Kidney (tissue), 14 donors: Measurements from ENCODE around the gene PDIK1L. TPM values are rescaled to one million over a fixed set of nuclear protein-coding genes. Genes with fewer than 3 reads are reported as not detected.

Experiments
- DNase-seq, 5 donors: peaks; one replicate each; pipeline ENCODE4 v3.0.0-alpha.2; 2013 to 2020
- FAIRE-seq: peaks from 2 replicates; lab custom pipeline; 2012; peaks lifted over from hg19 to GRCh38; lab: Jason Lieb, UNC
- H3K27ac ChIP-seq, 2 donors: one replicate each; pipeline ENCODE4 v1.7.0; 2013; ENCODE audit warnings: low read depth in 2 of 2, low read length in 2 of 2, inconsistent platforms in 1 of 2
- H3K27me3 ChIP-seq: one replicate; pipeline ENCODE4 v1.7.1; 2013; ENCODE audit warnings: low read length, inconsistent platforms; ENCODE audit not compliant: control insufficient read depth, insufficient read depth
- H3K36me3 ChIP-seq, 3 donors: one replicate each; pipeline versions ENCODE4 v1.7.0 to v1.7.1; 2013; ENCODE audit warnings: low read length in 3 of 3, control low read depth in 1 of 3, inconsistent platforms in 1 of 3; ENCODE audit not compliant: insufficient read depth in 3 of 3, control insufficient read depth in 2 of 3
- H3K4me1 ChIP-seq, 3 donors: one replicate each; pipeline versions ENCODE4 v1.7.0 to v1.7.1; 2013; ENCODE audit warnings: low read length in 3 of 3, inconsistent platforms in 1 of 3, low read depth in 1 of 3; ENCODE audit not compliant: control insufficient read depth in 2 of 3, insufficient read depth in 2 of 3
- H3K4me3 ChIP-seq, 3 donors: one replicate each; pipeline versions ENCODE4 v1.7.0 to v1.8.1; 2013; ENCODE audit warnings: low read length in 3 of 3, control low read depth in 1 of 3, inconsistent platforms in 1 of 3
- H3K9ac ChIP-seq, 3 donors: one replicate each; pipeline versions ENCODE4 v1.7.0 to v1.7.1; 2013; ENCODE audit warnings: low read length in 3 of 3, control low read depth in 1 of 3, inconsistent platforms in 1 of 3
- H3K9me3 ChIP-seq, 3 donors: one replicate each; pipeline versions ENCODE4 v1.7.0 to v1.7.1; 2013; ENCODE audit warnings: low read length in 3 of 3, control low read depth in 1 of 3, inconsistent platforms in 1 of 3; ENCODE audit not compliant: control insufficient read depth in 2 of 3, insufficient read depth in 1 of 3
- CTCF ChIP-seq: IDR thresholded peaks from 3 replicates; pipeline ENCODE4 v1.5.1; 2012; ENCODE audit warnings: mild to moderate bottlenecking, moderate library complexity, borderline replicate concordance; ENCODE audit not compliant: insufficient read depth; ENCODE audit errors: extremely low read depth
- intact Hi-C: fragments of 100-400 bp; cut with DNase I; formaldehyde crosslinking; loops from one replicate; pipeline ENCODE4 v1.11.1; 2022
- polyA plus RNA-seq: library from polyadenylated mRNA; stranded (reverse); fragments of 350-450 nt; fragmentation: Illumina TruSeq; extraction: RNeasy Lipid Tissue Mini Kit (QIAGEN cat#74804); gene quantifications from one replicate; pipeline ENCODE4 v1.2.3, GENCODE V29; 2014; ENCODE audit warnings: low read depth, low replicate concordance; ENCODE audit not compliant: insufficient read depth
- total RNA-seq: library from RNA; stranded (reverse); fragmentation: NEBNext Ultra II Directional; extraction: Animal tissue kit (Norgen Biotek cat#: 25700); gene quantifications from one replicate; pipeline ENCODE4 v1.2.1, GENCODE V29; 2021
- donor health status: control.
- donor health status: control.
- donor health status: control.
- donor health status: control.
- donor health status: control.
- donor health status: DM: yes; HTN: yes; CAD: no.
- donor health status: Normal renal cell carcinoma (clear cell type).

PDIK1L gene
- total and polyA plus RNA-seq, 2 donors from 2014 or later = 3.7 to 13.9 TPM

- no peak for TF ChIP-seq CTCF
- H3K4me3 ChIP-seq = no peak overlapping the region
- intact Hi-C loops = no loop called here
- FAIRE-seq = no peak
- peaks cover 0 to 10% (median 2%) of the 10 kb centered on the region in 3 donors for H3K4me1 ChIP-seq
- H3K27me3 ChIP-seq = no peaks in the 10 kb centered on the region
- no peak overlapping the region for H3K27ac ChIP-seq
- H3K36me3 ChIP-seq = no peaks in the 10 kb centered on the region
- H3K9me3 ChIP-seq = no peaks in the 10 kb centered on the region
- no peak for DNase-seq
- no peak overlapping the region for H3K9ac ChIP-seq
These were observed 13.1 kb downstream of the PDIK1L start for GRCh38 chr1:26124418-26125331.

GRCh38 chr1:26125382-26125781 lies 13.8 kb downstream of the PDIK1L start:
- Histone ChIP-seq H3K9ac (no peak overlapping the region), H3K27me3 (no peaks in the 10 kb centered on the region), H3K9me3 (no peaks in the 10 kb centered on the region), H3K27ac (no peak overlapping the region), H3K4me1 (peaks cover 0 to 10% (median 2%) of the 10 kb centered on the region in 3 donors), H3K4me3 (no peak overlapping the region), H3K36me3 (no peaks in the 10 kb centered on the region)
- intact Hi-C loops = no loop called here
- FAIRE-seq (peak; percentile 21), DNase-seq (no peak)
- TF ChIP-seq CTCF = no peak

DNA sequence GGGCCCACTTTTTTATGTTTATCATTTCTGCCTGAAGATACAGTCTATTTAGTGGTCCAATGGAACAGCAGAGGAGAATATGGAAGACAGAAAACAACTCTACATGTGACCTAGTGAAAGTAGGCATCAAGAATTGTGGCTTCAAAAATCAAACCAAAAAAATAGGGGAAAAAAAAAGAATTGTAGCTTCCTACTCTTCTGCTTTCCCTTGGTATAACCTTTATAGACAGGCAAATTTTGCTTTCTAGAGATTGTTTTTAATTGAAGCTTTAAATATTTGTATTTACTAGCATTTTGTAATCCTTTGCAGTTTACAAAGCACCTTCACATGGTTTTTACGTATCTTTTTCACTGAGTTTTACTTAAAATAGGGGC lies 14.3 kb downstream of the PDIK1L start:
- DNase-seq = no peak
- Histone ChIP-seq H3K9ac (no peak overlapping the region), H3K9me3 (no peaks in the 10 kb centered on the region), H3K4me1 (peaks cover 0 to 10% (median 2%) of the 10 kb centered on the region in 3 donors), H3K27ac (no peak overlapping the region), H3K27me3 (no peaks in the 10 kb centered on the region), H3K4me3 (no peak overlapping the region), H3K36me3 (no peaks in the 10 kb centered on the region)
- no peak for TF ChIP-seq CTCF
- intact Hi-C loops = no loop called here
- no peak for FAIRE-seq
